HG02943 (cell line): ENCODE data around the gene ORM2.
A peak's percentile ranks its signal among the peaks of the same experiment; 100 is the strongest.

Source experiments
- ATAC-seq: cut with Tn5 transposase; IDR thresholded peaks from one replicate; pipeline ENCODE4 v1.9.1; 2021; ENCODE audit warnings: mild to moderate bottlenecking, low read depth, moderate library complexity; ENCODE audit not compliant: unreplicated experiment

Gene ORM2

GRCh38 chr9:114367772-114368569 lies 38.3 kb downstream of the ORM2 start:
- no peak for ATAC-seq

GRCh38 chr9:114369216-114370130 lies 39.8 kb downstream of the ORM2 start:
- no peak for ATAC-seq

GRCh38 chr9:114370251-114370967 lies 40.7 kb downstream of the ORM2 start:
- ATAC-seq: no peak

GRCh38 chr9:114370968-114371320 lies 41.3 kb downstream of the ORM2 start:
- ATAC-seq: no peak

GRCh38 chr9:114371343-114371944 lies 41.8 kb downstream of the ORM2 start:
- no peak for ATAC-seq

GRCh38 chr9:114371973-114372917 lies 42.6 kb downstream of the ORM2 start:
- ATAC-seq: no peak

GRCh38 chr9:114372921-114373448 lies 43.3 kb downstream of the ORM2 start:
- ATAC-seq: peak; percentile 88

- ATAC-seq: no peak
Measured at GRCh38 chr9:114373960-114374730, 44.5 kb downstream of the ORM2 start.

- no peak for ATAC-seq
Measured at GRCh38 chr9:114374936-114375335, 45.3 kb downstream of the ORM2 start.

- no peak for ATAC-seq
Measured at GRCh38 chr9:114375386-114376175, 45.9 kb downstream of the ORM2 start.

- ATAC-seq: no peak
Measured at GRCh38 chr9:114376586-114377445, 47.1 kb downstream of the ORM2 start.

- no peak for ATAC-seq
Measured at GRCh38 chr9:114378016-114378415, 48.3 kb downstream of the ORM2 start.

GRCh38 chr9:114378883-114379282 lies 49.2 kb downstream of the ORM2 start:
- no peak for ATAC-seq
